ENCODE measurements around the gene CRYGD. TPM values are rescaled to one million over a fixed set of nuclear protein-coding genes. Genes with fewer than 3 reads are reported as not detected.
"Not testable (repeated sequence)": the region's sequence is repeated elsewhere in the genome, so short reads cannot be mapped to it uniquely, and the experiment has no call there.

CRYGD gene
- total RNA-seq, 2 experiments from 2014 or later = not detected

GRCh38 chr2:208127090-208127489 lies 2.8 kb upstream of the CRYGD start:
- POLR2A ChIA-PET = no interaction called here
- CTCF ChIA-PET = no interaction called here

GRCh38 chr2:208125251-208125650 lies 927 bp upstream of the CRYGD start:
- ChIA-PET CTCF (interaction anchor here (1.0 to 1.2 kb wide), 2 partner anchors 50 to 256 kb away, joined by 3 to 4 read pairs; no protein-coding TSS in a partner anchor), POLR2A (no interaction called here)
- intact Hi-C loops (cut with DNase I, micrococcal nuclease) = no loop called here
- ATAC-seq = no peak
- H3K36me3 Mint-ChIP-seq (ENCODE audit: low read depth) = no peaks in the 10 kb centered on the region
- H3K4me3 Mint-ChIP-seq = no peak overlapping the region
- no peaks in the 10 kb centered on the region for H3K9me3 Mint-ChIP-seq (ENCODE audit: low read depth)
- peaks cover 25% of the 10 kb centered on the region for H3K27me3 Mint-ChIP-seq
- H3K27ac Mint-ChIP-seq = no peak overlapping the region
- peaks cover 11% of the 10 kb centered on the region for H3K4me1 Mint-ChIP-seq
- DNase-seq = no peak

More at GRCh38 chr2:208127090-208127489, 2.8 kb upstream of the CRYGD start:
- ATAC-seq = no peak
- Mint-ChIP-seq H3K9me3 (ENCODE audit: low read depth) (no peaks in the 10 kb centered on the region), H3K36me3 (ENCODE audit: low read depth) (no peaks in the 10 kb centered on the region), H3K27me3 (peaks cover 25% of the 10 kb centered on the region), H3K4me1 (peaks cover 11% of the 10 kb centered on the region), H3K4me3 (no peak overlapping the region), H3K27ac (no peak overlapping the region)
- no peak for DNase-seq
- intact Hi-C loops (cut with DNase I, micrococcal nuclease) = no loop called here

- Mint-ChIP-seq H3K27ac (no peak overlapping the region), H3K9me3 (ENCODE audit: low read depth) (no peaks in the 10 kb centered on the region), H3K4me3 (no peak overlapping the region), H3K4me1 (peaks cover 11% of the 10 kb centered on the region), H3K36me3 (ENCODE audit: low read depth) (no peaks in the 10 kb centered on the region), H3K27me3 (peaks cover 20% of the 10 kb centered on the region)
- ChIA-PET CTCF (interaction anchor here (1.6 kb wide), 1 partner anchor 82 kb away, joined by 5 read pairs; no protein-coding TSS in a partner anchor), POLR2A (no interaction called here)
- DNase-seq = no peak
- intact Hi-C loops (cut with DNase I, micrococcal nuclease) = no loop called here
- no peak for ATAC-seq
Observed at GRCh38 chr2:208122248-208122647, 2.1 kb downstream of the CRYGD start.

- ATAC-seq = no peak
- no peak overlapping the region for H3K27ac Mint-ChIP-seq
- no peaks in the 10 kb centered on the region for H3K9me3 Mint-ChIP-seq (ENCODE audit: low read depth)
- POLR2A ChIA-PET = interaction anchor here (0.5 kb wide), 1 partner anchor 9 kb away, joined by 4 read pairs; no protein-coding TSS in a partner anchor
- intact Hi-C loops (cut with DNase I, micrococcal nuclease) = no loop called here
- H3K36me3 Mint-ChIP-seq (ENCODE audit: low read depth) = no peaks in the 10 kb centered on the region
- H3K4me1 Mint-ChIP-seq = peaks cover 3% of the 10 kb centered on the region
- DNase-seq = no peak
- no peak overlapping the region for H3K4me3 Mint-ChIP-seq
- peaks cover 3% of the 10 kb centered on the region for H3K27me3 Mint-ChIP-seq
- CTCF ChIA-PET = no interaction called here
Observed at GRCh38 chr2:208118918-208119317, 5.4 kb downstream of the CRYGD start.

GRCh38 chr2:208117390-208117789 lies 6.9 kb downstream of the CRYGD start:
- DNase-seq; H3K27me3 Mint-ChIP-seq; H3K4me3 Mint-ChIP-seq; H3K9me3 Mint-ChIP-seq (ENCODE audit: low read depth); H3K27ac Mint-ChIP-seq; ATAC-seq; CTCF ChIA-PET; H3K4me1 Mint-ChIP-seq; POLR2A ChIA-PET; H3K36me3 Mint-ChIP-seq (ENCODE audit: low read depth); intact Hi-C loops (cut with DNase I, micrococcal nuclease): not testable (repeated sequence)

GRCh38 chr2:208112969-208113368 lies 11.4 kb downstream of the CRYGD start:
- Mint-ChIP-seq H3K27ac (no peak overlapping the region), H3K4me3 (no peak overlapping the region), H3K27me3 (no peaks in the 10 kb centered on the region), H3K9me3 (ENCODE audit: low read depth) (no peaks in the 10 kb centered on the region), H3K36me3 (ENCODE audit: low read depth) (no peaks in the 10 kb centered on the region), H3K4me1 (no peaks in the 10 kb centered on the region)
- DNase-seq (no peak), ATAC-seq (no peak)
- intact Hi-C loops (cut with DNase I, micrococcal nuclease) = no loop called here
- CTCF ChIA-PET = interaction anchor here (1.5 kb wide), 1 partner anchor 367 kb away, joined by 3 read pairs; no protein-coding TSS in a partner anchor
- POLR2A ChIA-PET = no interaction called here

- intact Hi-C loops (cut with DNase I, micrococcal nuclease); ATAC-seq; H3K4me1 Mint-ChIP-seq; POLR2A ChIA-PET; DNase-seq; H3K27ac Mint-ChIP-seq; H3K9me3 Mint-ChIP-seq (ENCODE audit: low read depth); H3K27me3 Mint-ChIP-seq; H3K36me3 Mint-ChIP-seq (ENCODE audit: low read depth); CTCF ChIA-PET; H3K4me3 Mint-ChIP-seq: not testable (repeated sequence)
Observed at GRCh38 chr2:208112273-208112745, 12.0 kb downstream of the CRYGD start.

- intact Hi-C loops (cut with DNase I, micrococcal nuclease) = no loop called here
- CTCF ChIA-PET = interaction anchor here (1.2 kb wide), 1 partner anchor 72 kb away, joined by 3 read pairs; no protein-coding TSS in a partner anchor
- peaks cover 25% of the 10 kb centered on the region for H3K4me1 Mint-ChIP-seq
- DNase-seq = no peak
- POLR2A ChIA-PET = no interaction called here
- H3K27ac Mint-ChIP-seq = no peak overlapping the region
- no peaks in the 10 kb centered on the region for H3K9me3 Mint-ChIP-seq (ENCODE audit: low read depth)
- no peak overlapping the region for H3K4me3 Mint-ChIP-seq
- ATAC-seq = no peak
- no peaks in the 10 kb centered on the region for H3K27me3 Mint-ChIP-seq
- no peaks in the 10 kb centered on the region for H3K36me3 Mint-ChIP-seq (ENCODE audit: low read depth)
Observed at GRCh38 chr2:208103616-208104015, 20.7 kb downstream of the CRYGD start.

GRCh38 chr2:208101716-208102631 lies 22.4 kb downstream of the CRYGD start:
- CTCF ChIA-PET = interaction anchor here (0.6 to 1.4 kb wide), 2 partner anchors 9 to 777 kb away, joined by 4 read pairs; no protein-coding TSS in a partner anchor
- intact Hi-C loops (cut with DNase I, micrococcal nuclease) = loop anchor here (2.0 kb wide), 1 partner anchor 153 kb away; the partner anchor contains the start of gene IDH1 (in 2 of the 2)
- H3K27me3 Mint-ChIP-seq = no peaks in the 10 kb centered on the region

GRCh38 chr2:208099682-208100470 lies 24.4 kb downstream of the CRYGD start:
- Mint-ChIP-seq H3K27ac (no peak overlapping the region), H3K27me3 (no peaks in the 10 kb centered on the region), H3K36me3 (ENCODE audit: low read depth) (no peaks in the 10 kb centered on the region), H3K4me1 (peaks cover 25% of the 10 kb centered on the region), H3K4me3 (peak overlapping the region; percentile 24), H3K9me3 (ENCODE audit: low read depth) (no peaks in the 10 kb centered on the region)
- intact Hi-C loops (cut with DNase I, micrococcal nuclease) = loop anchor here (2.0 kb wide), 1 partner anchor 155 kb away; the partner anchor contains the start of gene IDH1 (in 2 of the 2)
- ATAC-seq (peak; percentile 44), DNase-seq (no peak)
- CTCF ChIA-PET = no interaction called here
- POLR2A ChIA-PET = no interaction called here

More at GRCh38 chr2:208101716-208102631, 22.4 kb downstream of the CRYGD start:
- Mint-ChIP-seq H3K36me3 (ENCODE audit: low read depth) (no peaks in the 10 kb centered on the region), H3K4me1 (peaks cover 25% of the 10 kb centered on the region), H3K4me3 (no peak overlapping the region), H3K27ac (no peak overlapping the region), H3K9me3 (ENCODE audit: low read depth) (no peaks in the 10 kb centered on the region)
- ATAC-seq = peak; percentile 35
- no peak for DNase-seq
- POLR2A ChIA-PET = interaction anchor here (0.7 kb wide), 1 partner anchor 18 kb away, joined by 5 read pairs; no protein-coding TSS in a partner anchor

GRCh38 chr2:208098701-208099100 lies 25.6 kb downstream of the CRYGD start:
- H3K27ac Mint-ChIP-seq; H3K9me3 Mint-ChIP-seq (ENCODE audit: low read depth); ATAC-seq; H3K36me3 Mint-ChIP-seq (ENCODE audit: low read depth); H3K27me3 Mint-ChIP-seq; intact Hi-C loops (cut with DNase I, micrococcal nuclease); POLR2A ChIA-PET; H3K4me3 Mint-ChIP-seq; DNase-seq: not testable (repeated sequence)
- peaks cover 25% of the 10 kb centered on the region for H3K4me1 Mint-ChIP-seq
- CTCF ChIA-PET = interaction anchor here (0.6 kb wide), 2 partner anchors 124 to 319 kb away, joined by 3 to 4 read pairs; no protein-coding TSS in a partner anchor
